ENCODE data around the gene GLUL. TPM values are rescaled to one million over a fixed set of nuclear protein-coding genes. Genes with fewer than 3 reads are reported as not detected.

The GLUL gene
- total RNA-seq, 1 experiment from 2014 or later = 165 TPM

DNA sequence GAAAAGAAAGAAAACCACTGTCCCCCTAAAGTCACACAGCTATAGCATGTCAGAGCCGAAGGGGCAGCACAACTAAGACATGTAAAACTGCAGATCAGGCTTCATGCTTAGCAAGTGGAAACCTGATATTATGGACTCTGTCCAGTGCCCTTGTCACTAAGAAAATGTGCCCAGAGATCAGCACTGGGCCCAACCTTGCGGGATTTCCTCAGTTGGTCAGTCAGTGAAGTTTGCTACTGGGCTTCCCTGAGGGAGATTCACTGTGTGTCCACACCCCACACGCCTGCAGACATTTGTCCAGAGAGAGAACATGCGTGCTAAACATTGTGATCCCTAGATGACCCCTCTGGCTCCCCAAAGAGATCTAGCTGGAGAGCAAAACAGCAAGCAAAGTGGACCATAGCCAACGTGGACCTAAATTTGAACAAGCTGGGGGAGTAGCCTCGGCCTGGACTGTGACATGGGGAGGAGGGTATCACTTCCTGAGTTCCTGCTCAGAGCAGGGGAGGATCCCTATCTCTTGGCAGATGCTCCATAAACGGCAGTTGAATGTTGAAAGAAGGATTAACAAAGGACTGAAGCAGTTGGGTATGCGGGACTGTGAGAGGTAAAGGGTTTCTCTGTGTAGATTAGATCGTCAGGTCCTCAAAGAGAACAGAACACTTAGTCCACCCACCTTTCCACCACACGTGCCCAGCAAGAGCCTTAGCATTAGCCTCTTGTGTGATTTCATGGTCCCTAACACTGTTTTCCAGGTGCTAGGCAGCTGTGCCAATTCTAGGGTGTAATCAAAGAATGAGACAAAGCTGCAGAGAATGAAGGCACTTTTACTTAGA lies 53.6 kb downstream of the GLUL start:
- RAD21 ChIA-PET (ENCODE audit: low non-redundant PET in 1 of 2, low total read pairs in 2 of 2, uncharacterized antibody in 2 of 2, unreplicated experiment in 2 of 2) = no interaction called here
- no peaks in the 10 kb centered on the region for H3K27me3 ChIP-seq (ENCODE audit: insufficient read depth, low read length)
- POLR2A ChIA-PET = no interaction called here
- no peaks in the 10 kb centered on the region for H3K4me1 ChIP-seq (ENCODE audit: control insufficient read depth in 1 of 2, insufficient read depth in 2 of 2, low read length in 2 of 2)
- no peak overlapping the region for H3K9ac ChIP-seq (ENCODE audit: low read length)
- no peaks in the 10 kb centered on the region for H3K36me3 ChIP-seq (ENCODE audit: control insufficient read depth in 1 of 2, insufficient read depth in 2 of 2, low read length in 2 of 2)
- ATAC-seq (no peak), DNase-seq (ENCODE audit: low read depth, low spot score) (no peak)
- no peaks in the 10 kb centered on the region for H3K9me3 ChIP-seq (ENCODE audit: control insufficient read depth in 1 of 2, insufficient read depth in 1 of 2, low read depth in 1 of 2, low read length in 2 of 2)
- intact Hi-C loops (cut with micrococcal nuclease) = no loop called here
- H3K27ac ChIP-seq (ENCODE audit: low read depth, low read length) = no peak overlapping the region
- H3K4me3 ChIP-seq (replicated peaks in 1 of 2; ENCODE audit: low read depth in 1 of 2, low read length in 2 of 2) = no peak overlapping the region
- no peaks in the 10 kb centered on the region for H3K9me2 ChIP-seq (ENCODE audit: insufficient read depth)
- H4K20me1 ChIP-seq (ENCODE audit: insufficient read depth) = no peaks in the 10 kb centered on the region
- no peak overlapping the region for H3K4me2 ChIP-seq (ENCODE audit: low read length)
- no peak for TF ChIP-seq CBX3 (IDR thresholded peaks at IDR 0.05; ENCODE audit: low read depth)
- TF ChIP-seq MAX (IDR thresholded peaks at IDR 0.05) = no peak
- no peak for TF ChIP-seq SRF (IDR thresholded peaks at IDR 0.05; ENCODE audit: low read depth)
- no peak for TF ChIP-seq YY1 (IDR thresholded peaks at IDR 0.05; ENCODE audit: extremely low read depth, insufficient replicate concordance, low read depth, low read length)
- TF ChIP-seq, protein P1, sequence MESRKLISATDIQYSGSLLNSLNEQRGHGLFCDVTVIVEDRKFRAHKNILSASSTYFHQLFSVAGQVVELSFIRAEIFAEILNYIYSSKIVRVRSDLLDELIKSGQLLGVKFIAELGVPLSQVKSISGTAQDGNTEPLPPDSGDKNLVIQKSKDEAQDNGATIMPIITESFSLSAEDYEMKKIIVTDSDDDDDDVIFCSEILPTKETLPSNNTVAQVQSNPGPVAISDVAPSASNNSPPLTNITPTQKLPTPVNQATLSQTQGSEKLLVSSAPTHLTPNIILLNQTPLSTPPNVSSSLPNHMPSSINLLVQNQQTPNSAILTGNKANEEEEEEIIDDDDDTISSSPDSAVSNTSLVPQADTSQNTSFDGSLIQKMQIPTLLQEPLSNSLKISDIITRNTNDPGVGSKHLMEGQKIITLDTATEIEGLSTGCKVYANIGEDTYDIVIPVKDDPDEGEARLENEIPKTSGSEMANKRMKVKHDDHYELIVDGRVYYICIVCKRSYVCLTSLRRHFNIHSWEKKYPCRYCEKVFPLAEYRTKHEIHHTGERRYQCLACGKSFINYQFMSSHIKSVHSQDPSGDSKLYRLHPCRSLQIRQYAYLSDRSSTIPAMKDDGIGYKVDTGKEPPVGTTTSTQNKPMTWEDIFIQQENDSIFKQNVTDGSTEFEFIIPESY (IDR thresholded peaks at IDR 0.05; ENCODE audit: extremely low read depth, insufficient replicate concordance, low read length) = no peak
- TF ChIP-seq, protein P2, sequence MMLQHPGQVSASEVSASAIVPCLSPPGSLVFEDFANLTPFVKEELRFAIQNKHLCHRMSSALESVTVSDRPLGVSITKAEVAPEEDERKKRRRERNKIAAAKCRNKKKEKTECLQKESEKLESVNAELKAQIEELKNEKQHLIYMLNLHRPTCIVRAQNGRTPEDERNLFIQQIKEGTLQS (IDR thresholded peaks at IDR 0.05) = no peak
- TF ChIP-seq SP1 (IDR thresholded peaks at IDR 0.05; ENCODE audit: low read depth) = no peak
- TF ChIP-seq EZH2 (IDR thresholded peaks at IDR 0.05) = no peak
- TF ChIP-seq JUND (IDR thresholded peaks at IDR 0.05) = no peak
- TF ChIP-seq FOSL1 (IDR thresholded peaks at IDR 0.05; ENCODE audit: low read depth) = no peak
- TF ChIP-seq REST (IDR thresholded peaks at IDR 0.05; ENCODE audit: low read depth) = no peak
- TF ChIP-seq EZH2phosphoT487 (IDR thresholded peaks at IDR 0.05; ENCODE audit: borderline replicate concordance) = no peak
- CTCF ChIA-PET = interaction anchor here (1.0 to 1.1 kb wide), 3 partner anchors 195 to 257 kb away, joined by 3 read pairs; no protein-coding TSS in a partner anchor
- BruUV-seq (replicated peaks) = no TSS peak
- H3K79me2 ChIP-seq (ENCODE audit: insufficient read depth, low read length) = no peaks in the 10 kb centered on the region
- H2AFZ ChIP-seq (ENCODE audit: low read depth, low read length, poor library complexity, severe bottlenecking) = no peak overlapping the region
